Stomach smooth muscle (tissue), 2 donors: ENCODE results near the gene SLC26A2.
"Not testable (repeated sequence)": the region's sequence is repeated elsewhere in the genome, so short reads cannot be mapped to it uniquely, and the experiment has no call there.

Experiments used
- H3K27ac ChIP-seq: one replicate; pipeline ENCODE4 v1.7.0; 2013; ENCODE audit warnings: mild to moderate bottlenecking, low read length, inconsistent platforms
- H3K27me3 ChIP-seq, 2 donors: one replicate each; pipeline ENCODE4 v1.7.0; 2013; ENCODE audit warnings: low read length in 2 of 2; ENCODE audit not compliant: insufficient read depth in 2 of 2, control insufficient read depth in 1 of 2
- H3K36me3 ChIP-seq, 2 donors: one replicate each; pipeline ENCODE4 v1.7.0; 2013; ENCODE audit warnings: low read length in 2 of 2; ENCODE audit not compliant: control insufficient read depth in 2 of 2, insufficient read depth in 2 of 2
- H3K4me1 ChIP-seq: one replicate; pipeline ENCODE4 v1.7.0; 2013; ENCODE audit warnings: low read length; ENCODE audit not compliant: control insufficient read depth, insufficient read depth
- H3K4me3 ChIP-seq, 2 donors: one replicate each; pipeline ENCODE4 v1.7.0; 2013; ENCODE audit warnings: low read length in 2 of 2
- H3K9ac ChIP-seq, 2 donors: one replicate each; pipeline ENCODE4 v1.7.0; 2013; ENCODE audit warnings: low read length in 2 of 2, mild to moderate bottlenecking in 1 of 2
- H3K9me3 ChIP-seq, 2 donors: one replicate each; pipeline ENCODE4 v1.7.0; 2013; ENCODE audit warnings: low read length in 2 of 2; ENCODE audit not compliant: control insufficient read depth in 2 of 2
- donor health status: healthy.
- donor health status: Pancreatic carcinoma.

The SLC26A2 gene

DNA sequence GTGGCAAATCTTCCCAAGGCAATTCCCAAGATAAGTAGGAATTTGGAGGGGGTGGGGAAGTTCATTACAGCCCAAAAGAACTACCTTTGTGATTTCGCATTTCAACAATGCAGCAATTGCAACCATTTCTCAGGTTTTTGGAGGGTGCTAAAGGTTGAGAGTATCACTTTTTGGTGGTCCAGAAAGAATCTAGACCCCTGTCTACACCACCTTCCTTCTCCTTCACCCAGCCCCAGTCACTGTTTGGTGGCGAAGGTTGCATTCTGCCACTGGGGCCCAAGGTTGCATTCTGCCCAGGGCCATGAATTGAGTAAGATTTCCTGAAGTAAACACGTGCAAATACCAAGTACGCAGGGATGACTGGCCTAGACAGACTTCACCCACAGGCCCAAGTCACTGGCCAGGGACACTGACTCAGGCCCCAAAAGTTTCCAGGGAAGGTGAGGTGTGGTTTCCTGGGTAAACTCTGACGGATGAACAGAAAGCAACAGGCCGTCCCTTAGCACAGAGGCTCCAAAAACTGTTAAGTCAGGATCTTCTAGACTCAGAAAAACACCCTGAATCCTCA lies 21.7 kb upstream of the SLC26A2 start:
- no peaks in the 10 kb centered on the region for H3K4me1 ChIP-seq
- no peak overlapping the region for H3K27ac ChIP-seq
- peaks cover 0 to 2% of the 10 kb centered on the region in 2 donors for H3K27me3 ChIP-seq
- no peaks in the 10 kb centered on the region for H3K9me3 ChIP-seq
- H3K4me3 ChIP-seq, result no peak overlapping the region
- no peaks in the 10 kb centered on the region for H3K36me3 ChIP-seq
- no peak overlapping the region for H3K9ac ChIP-seq

DNA sequence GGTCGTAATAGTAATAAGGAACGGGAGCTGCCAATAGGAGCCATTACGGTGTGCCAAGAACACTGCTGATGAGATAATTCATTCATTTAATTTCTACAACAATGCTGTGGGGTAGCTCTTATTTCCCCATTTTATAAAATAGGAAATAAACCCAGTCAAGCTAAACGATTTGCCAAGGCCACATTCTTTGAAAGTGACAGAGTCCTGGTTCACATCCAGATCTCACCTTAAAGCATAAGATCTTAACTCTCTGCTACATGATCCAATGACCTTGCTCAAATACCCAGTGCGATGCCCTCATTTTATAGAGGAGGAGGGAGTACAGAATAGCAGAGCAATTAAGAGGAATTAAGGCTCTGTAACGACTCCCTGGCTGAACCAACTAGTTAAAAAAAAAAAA lies 21.0 kb upstream of the SLC26A2 start:
- Histone ChIP-seq H3K9me3 (no peaks in the 10 kb centered on the region), H3K9ac (no peak overlapping the region), H3K36me3 (no peaks in the 10 kb centered on the region), H3K4me1 (no peaks in the 10 kb centered on the region), H3K4me3 (no peak overlapping the region), H3K27me3 (peaks cover 0 to 2% of the 10 kb centered on the region in 2 donors), H3K27ac (no peak overlapping the region)

DNA sequence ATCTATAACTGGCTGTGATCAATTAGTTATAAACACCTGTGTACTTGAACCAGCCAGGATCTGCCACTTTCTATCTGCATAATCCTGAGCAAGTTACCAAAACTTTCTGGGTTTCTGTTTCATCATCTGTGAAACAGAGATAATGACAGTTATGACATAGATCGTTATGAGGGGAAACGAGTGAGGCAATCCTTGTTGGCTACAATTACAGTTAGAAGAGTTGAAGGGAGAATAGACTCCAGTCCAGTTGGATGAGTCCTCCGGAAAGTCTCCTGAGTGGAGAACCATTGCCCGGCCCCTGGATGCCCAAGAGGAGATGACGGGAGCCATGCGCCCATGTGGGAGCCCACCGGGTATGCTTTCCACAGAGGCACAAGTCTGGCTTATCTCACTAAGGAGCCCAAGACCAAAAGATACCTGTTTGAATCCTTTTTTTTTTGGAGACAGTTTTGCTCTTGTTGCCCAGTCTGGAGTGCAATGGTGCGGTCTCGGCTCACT lies 20.4 kb upstream of the SLC26A2 start:
- H3K27me3 ChIP-seq, result peaks cover 0 to 2% of the 10 kb centered on the region in 2 donors
- H3K4me1 ChIP-seq, result no peaks in the 10 kb centered on the region
- no peak overlapping the region for H3K27ac ChIP-seq
- H3K9me3 ChIP-seq, result no peaks in the 10 kb centered on the region
- no peak overlapping the region for H3K4me3 ChIP-seq
- H3K9ac ChIP-seq, result no peak overlapping the region
- no peaks in the 10 kb centered on the region for H3K36me3 ChIP-seq

DNA sequence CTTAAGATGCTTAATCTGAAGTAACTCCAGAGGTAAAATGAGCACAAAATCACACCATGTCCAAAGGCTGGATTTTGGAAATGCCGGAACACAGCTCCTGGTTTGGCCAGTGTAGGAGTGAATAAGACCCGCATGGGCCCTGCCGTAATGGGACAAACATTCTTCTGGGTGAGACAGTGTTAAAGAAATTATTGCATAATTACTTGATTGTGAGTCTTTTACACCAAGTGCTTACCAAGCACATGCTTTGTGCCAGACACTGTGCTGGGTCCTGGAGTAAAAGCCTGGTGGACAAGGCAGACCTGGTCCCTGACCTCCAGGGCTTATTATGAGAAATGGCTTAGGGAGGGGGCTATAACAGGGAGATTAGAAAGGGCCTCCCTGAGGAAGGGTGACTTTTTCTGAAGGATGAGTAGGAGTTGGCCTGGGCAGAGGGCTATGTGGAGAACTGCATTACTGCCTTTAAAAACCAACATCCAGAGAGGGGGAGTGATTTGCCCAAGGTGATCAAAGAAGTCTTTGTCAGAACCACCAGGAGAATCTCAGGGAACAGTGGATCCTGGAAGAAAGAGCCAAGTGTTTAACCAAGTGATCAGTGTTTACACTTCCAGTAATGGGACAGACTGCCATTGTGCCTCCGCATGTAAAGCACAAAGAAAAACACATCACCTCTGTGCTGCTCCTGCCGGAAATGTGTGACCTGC lies 19.5 kb upstream of the SLC26A2 start:
- no peaks in the 10 kb centered on the region for H3K4me1 ChIP-seq
- no peaks in the 10 kb centered on the region for H3K36me3 ChIP-seq
- H3K4me3 ChIP-seq, result no peak overlapping the region
- H3K9ac ChIP-seq, result no peak overlapping the region
- H3K9me3 ChIP-seq, result no peaks in the 10 kb centered on the region
- no peak overlapping the region for H3K27ac ChIP-seq
- peaks cover 0 to 2% of the 10 kb centered on the region in 2 donors for H3K27me3 ChIP-seq

DNA sequence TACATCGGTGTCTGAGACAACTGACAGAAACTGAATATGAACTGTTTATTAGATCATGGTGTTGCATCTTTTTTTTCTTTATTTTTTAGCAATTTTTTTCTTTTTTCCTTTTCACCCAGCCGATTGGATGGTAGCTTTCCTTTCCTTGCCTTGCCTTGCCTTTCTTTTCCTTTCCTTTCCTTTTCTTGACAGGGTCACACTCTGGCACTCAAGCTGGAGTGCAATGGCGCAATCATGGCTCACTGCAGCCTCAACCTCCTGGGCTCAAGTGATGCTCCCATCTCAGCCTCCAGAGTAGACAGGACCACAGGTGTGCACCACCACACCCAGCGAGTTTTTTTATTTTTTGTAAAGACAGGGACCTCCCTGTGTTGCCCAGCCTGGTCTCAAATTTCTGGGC lies 18.8 kb upstream of the SLC26A2 start:
- peaks cover 0 to 2% of the 10 kb centered on the region in 2 donors for H3K27me3 ChIP-seq

DNA sequence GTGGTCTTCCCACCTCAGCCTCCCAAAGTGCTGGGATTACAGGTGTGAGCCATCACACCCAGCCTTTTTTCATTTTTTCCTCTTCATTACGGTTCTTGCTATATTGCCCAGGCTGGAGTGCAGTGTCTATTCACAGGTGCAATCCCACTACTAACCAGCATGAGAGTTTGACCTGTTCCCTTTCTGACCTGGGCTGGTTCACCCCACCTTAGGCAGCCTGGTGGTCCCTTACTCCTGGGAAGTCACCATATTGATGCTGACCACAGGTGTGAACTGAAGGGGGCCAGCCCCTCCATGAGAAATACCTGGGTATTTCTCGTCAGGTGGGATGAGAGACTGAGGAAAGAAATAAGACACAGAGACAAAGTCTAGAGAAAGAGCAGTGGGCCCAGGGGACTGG lies 18.4 kb upstream of the SLC26A2 start:
- Histone ChIP-seq H3K27ac (no peak overlapping the region), H3K9me3 (no peaks in the 10 kb centered on the region), H3K4me3 (no peak overlapping the region), H3K4me1 (no peaks in the 10 kb centered on the region), H3K36me3 (no peaks in the 10 kb centered on the region), H3K27me3 (no peaks in the 10 kb centered on the region), H3K9ac (no peak overlapping the region)

More for the DNA sequence above, 18.8 kb upstream of the SLC26A2 start:
- no peaks in the 10 kb centered on the region for H3K9me3 ChIP-seq
- no peak overlapping the region for H3K4me3 ChIP-seq
- H3K27ac ChIP-seq, result no peak overlapping the region
- H3K4me1 ChIP-seq, result no peaks in the 10 kb centered on the region
- H3K9ac ChIP-seq, result no peak overlapping the region
- H3K36me3 ChIP-seq, result no peaks in the 10 kb centered on the region

DNA sequence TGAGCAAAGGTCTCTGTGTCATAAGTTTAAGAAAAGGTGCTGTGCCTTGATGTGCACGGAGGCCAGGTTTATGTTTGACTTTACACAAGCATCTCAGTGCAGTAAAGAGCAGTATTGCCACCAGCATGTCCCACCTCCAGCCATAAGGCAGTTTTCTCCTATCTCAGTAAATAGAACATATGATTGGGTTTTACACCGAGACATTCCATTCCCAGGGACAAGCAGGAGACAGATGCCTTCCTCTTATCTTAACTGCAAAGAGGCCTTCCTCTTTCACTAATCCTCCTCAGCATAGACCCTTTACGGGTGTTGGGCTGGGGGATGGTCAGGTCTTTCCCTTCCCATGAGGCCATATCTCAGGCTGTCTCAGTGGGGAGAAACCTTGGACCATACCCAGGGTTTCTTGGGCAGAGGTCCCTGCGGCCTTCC lies 17.8 kb upstream of the SLC26A2 start:
- H3K4me1 ChIP-seq, H3K9me3 ChIP-seq, H3K36me3 ChIP-seq, H3K9ac ChIP-seq, H3K27ac ChIP-seq, H3K4me3 ChIP-seq, H3K27me3 ChIP-seq: not testable (repeated sequence)

DNA sequence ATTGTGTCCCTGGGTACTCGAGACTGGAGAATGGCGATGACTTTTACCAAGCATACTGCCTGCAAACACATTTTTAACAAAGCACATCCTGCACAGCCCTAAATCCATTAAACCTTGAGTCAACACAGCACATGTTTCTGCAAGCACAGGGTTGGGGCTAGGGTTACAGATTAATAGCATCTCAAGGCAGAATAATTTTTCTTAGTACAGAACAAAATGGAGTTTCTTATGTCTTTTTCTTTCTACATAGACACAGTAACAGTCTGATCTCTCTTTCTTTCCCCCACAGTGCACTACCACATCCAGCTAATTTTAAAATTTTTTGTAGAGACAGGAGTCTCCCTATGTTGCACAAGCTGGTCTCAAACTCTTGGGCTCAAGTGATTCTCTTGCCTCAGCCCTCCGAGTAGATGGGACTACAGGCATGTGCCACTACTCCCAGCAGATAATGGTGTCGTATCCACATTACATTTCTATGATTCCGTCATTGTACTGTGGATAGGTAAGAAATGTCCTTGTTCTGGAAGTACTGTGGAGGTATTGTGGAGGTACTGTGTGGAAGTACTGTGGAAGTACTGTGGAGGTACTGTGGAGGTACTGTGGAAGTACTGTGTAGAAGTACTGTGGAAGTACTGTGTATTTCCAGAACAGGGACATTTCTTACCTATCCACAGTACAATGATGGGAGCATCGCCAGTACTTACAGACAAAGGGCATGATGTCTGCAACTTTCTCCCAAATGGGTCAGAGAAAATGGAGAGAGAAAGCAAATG lies 17.2 kb upstream of the SLC26A2 start:
- not testable (repeated sequence) for H3K36me3 ChIP-seq, H3K4me3 ChIP-seq, H3K9me3 ChIP-seq, H3K27ac ChIP-seq, H3K27me3 ChIP-seq, H3K9ac ChIP-seq, H3K4me1 ChIP-seq

DNA sequence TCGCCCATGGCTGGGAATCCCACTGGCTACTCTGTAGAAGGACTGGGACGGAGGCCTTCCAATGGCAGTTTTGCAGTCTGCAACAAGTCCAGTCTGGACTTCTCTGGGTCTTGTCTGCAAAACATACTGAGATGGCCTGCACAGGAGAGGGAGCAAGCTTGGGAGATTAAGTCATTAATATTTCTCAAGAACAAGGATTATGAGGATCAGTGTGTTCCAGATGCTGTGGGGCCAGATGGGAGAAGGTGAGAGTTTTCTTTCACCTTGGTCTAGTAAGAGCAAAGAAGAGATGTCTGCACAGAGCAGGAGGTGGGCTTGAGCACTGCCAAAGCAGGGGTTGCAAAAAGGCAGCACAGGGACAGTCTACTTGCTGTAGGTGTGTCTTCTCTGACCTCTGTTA lies 15.9 kb upstream of the SLC26A2 start, which contains the start of gene PDE6A:
Gene PDE6A (minus strand): TSS at position 128 of the 400 bp plus-strand sequence. CDS start 120 bp downstream, at position 8.
- Histone ChIP-seq H3K9me3 (no peaks in the 10 kb centered on the region), H3K9ac (no peak within 1 kb of the TSS), H3K4me3 (no peak within 1 kb of the TSS), H3K4me1 (no peaks in the 10 kb centered on the region), H3K36me3 (no peaks in the 10 kb centered on the region), H3K27me3 (no peaks in the 10 kb centered on the region), H3K27ac (no peak within 1 kb of the TSS)

DNA sequence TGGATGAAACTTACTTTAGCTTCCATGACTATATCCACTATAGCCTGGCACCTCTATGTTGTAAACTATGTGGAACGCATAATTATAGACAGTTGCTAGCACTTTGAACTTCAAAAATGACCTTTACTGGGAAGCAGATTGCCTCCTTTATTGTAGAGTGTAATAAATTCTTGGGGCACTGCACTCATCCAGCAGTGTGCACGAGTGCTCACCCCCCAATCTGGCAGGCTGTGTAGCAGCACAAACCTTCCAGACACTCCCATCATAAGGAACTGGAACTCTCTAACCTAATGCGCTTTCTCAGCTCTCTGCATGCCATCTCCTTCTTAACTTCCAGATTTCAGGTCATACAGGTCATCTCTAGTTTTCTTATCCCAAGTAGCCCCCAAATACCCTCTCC lies 14.4 kb upstream of the SLC26A2 start:
- Histone ChIP-seq H3K4me1 (no peaks in the 10 kb centered on the region), H3K27ac (no peak overlapping the region), H3K9me3 (no peaks in the 10 kb centered on the region), H3K27me3 (no peaks in the 10 kb centered on the region), H3K9ac (no peak overlapping the region), H3K4me3 (no peak overlapping the region), H3K36me3 (no peaks in the 10 kb centered on the region)
